LNCaP clone FGC (cell line): ENCODE measurements around the gene MRPL24.

Source experiments
- DNase-seq: peaks from one replicate; pipeline ENCODE4 v3.0.0-alpha.2; 2011; ENCODE audit warnings: low read depth
- H3K4me3 ChIP-seq: 2 replicates; pipeline ENCODE4 v1.5.1; 2011; ENCODE audit warnings: mild to moderate bottlenecking, low read depth, low read length, control low read depth
- TF ChIP-seq, protein P1 (sequence below): IDR thresholded peaks from 2 replicates; pipeline ENCODE4 v1.5.1; 2012; ENCODE audit warnings: mild to moderate bottlenecking; ENCODE audit not compliant: control insufficient read depth, insufficient read depth; ENCODE audit errors: extremely low read depth

The MRPL24 gene

DNA sequence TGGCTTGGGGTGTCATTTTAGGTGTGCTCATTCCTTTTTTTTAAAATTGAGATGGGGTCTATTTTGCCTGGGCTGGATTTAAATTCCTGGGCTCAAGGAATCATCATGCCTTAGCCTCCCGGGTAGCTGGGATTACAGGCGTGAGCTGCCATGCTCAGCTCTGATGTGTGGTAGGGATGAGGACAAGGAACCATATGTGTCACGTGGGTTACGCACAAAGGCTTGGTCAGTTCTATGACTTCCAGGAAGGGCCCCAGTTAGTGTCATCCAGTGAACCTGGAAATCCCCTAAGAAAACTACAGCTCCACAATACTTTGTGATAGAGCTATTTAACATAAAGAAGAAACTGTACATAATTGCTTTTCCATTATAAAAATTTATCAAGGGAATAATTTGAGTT lies 19.4 kb downstream of the MRPL24 start:
- TF ChIP-seq, protein P1, sequence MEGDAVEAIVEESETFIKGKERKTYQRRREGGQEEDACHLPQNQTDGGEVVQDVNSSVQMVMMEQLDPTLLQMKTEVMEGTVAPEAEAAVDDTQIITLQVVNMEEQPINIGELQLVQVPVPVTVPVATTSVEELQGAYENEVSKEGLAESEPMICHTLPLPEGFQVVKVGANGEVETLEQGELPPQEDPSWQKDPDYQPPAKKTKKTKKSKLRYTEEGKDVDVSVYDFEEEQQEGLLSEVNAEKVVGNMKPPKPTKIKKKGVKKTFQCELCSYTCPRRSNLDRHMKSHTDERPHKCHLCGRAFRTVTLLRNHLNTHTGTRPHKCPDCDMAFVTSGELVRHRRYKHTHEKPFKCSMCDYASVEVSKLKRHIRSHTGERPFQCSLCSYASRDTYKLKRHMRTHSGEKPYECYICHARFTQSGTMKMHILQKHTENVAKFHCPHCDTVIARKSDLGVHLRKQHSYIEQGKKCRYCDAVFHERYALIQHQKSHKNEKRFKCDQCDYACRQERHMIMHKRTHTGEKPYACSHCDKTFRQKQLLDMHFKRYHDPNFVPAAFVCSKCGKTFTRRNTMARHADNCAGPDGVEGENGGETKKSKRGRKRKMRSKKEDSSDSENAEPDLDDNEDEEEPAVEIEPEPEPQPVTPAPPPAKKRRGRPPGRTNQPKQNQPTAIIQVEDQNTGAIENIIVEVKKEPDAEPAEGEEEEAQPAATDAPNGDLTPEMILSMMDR = no peak
- DNase-seq = no peak
- no peak overlapping the region for H3K4me3 ChIP-seq

DNA sequence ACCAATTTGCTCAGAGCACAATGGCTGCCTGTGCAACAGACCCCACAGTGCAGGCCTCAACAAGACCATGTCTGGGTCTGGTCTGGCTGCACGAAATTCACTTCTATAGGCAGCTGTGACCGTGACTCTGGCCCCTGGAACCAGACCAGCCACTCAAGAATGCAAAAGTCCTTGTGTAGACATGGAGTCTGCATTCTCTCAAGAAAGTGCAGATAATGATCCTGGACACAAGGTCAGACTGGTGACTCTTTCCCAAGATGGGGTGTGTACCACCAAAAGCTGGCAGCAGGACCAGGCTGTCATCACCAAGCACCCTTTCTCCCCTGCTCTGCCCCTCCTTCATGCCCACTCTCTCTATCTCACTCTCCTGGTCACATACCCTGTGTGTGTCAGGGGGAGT lies 19.8 kb downstream of the MRPL24 start:
- no peak for DNase-seq
- TF ChIP-seq, protein P1 = no peak

DNA sequence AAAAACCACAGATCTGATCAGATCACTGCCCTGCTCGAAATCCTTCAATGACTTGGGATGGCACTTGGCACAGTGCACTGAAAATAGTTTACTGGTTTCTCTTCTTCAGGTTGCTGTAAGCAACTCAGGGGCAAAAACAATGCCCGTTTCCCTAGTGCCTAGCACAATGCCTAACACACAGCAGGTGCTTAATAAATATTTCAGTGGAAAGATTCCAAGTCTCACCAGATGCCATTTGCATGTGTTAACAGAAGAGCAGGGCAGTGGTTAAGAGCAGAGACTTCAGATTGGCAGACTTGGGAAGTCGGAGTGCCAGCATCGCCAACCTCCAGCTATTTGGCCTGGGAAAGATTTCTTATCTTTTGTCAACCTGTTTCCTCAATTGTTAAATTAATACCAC lies 23.5 kb downstream of the MRPL24 start:
- DNase-seq = no peak
- TF ChIP-seq, protein P1 = no peak

More for the DNA sequence above, 19.8 kb downstream of the MRPL24 start:
- no peak overlapping the region for H3K4me3 ChIP-seq

DNA sequence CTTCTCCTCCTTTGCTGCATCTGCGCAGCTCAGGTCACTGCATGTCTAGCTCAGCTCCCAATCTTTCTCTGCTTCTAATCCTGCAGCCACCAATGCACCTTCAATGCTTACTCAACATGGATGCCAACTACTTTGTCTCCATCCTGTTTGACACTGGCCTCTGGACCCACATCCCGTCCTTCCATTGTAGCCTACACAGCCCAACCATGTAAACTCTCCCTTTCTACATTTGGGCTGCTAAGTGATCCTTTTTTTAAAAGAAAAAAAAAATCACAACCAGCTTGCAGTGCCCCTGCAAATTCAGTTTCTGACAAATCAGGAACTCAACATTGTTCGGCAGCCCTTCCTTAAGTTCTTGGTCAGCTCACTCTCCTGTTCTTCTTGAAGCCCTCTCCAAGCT lies 26.1 kb downstream of the MRPL24 start:
- DNase-seq = no peak
- no peak overlapping the region for H3K4me3 ChIP-seq
- TF ChIP-seq, protein P1 = no peak

More for the DNA sequence above, 23.5 kb downstream of the MRPL24 start:
- H3K4me3 ChIP-seq = no peak overlapping the region

DNA sequence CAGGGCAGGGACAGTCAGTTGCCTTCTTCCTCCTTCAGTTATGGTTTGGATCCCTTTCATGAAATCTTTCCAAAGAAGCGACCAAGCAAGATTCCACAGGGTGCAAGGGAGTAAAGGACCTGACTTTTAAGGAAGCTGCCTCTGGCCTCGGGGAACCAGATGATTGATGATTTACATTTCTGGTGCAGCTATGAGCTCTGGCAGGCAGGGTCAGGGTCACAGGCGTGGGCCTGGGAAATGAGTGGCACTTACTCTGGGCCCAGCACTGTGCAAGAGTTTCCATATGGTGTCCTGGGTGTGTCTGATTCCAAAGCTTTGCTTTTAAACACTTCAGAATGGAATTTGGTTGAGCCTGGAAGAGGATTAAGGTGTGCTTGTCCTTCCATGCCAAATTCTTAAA lies 28.3 kb downstream of the MRPL24 start:
- TF ChIP-seq, protein P1 = no peak
- H3K4me3 ChIP-seq = no peak overlapping the region
- no peak for DNase-seq

DNA sequence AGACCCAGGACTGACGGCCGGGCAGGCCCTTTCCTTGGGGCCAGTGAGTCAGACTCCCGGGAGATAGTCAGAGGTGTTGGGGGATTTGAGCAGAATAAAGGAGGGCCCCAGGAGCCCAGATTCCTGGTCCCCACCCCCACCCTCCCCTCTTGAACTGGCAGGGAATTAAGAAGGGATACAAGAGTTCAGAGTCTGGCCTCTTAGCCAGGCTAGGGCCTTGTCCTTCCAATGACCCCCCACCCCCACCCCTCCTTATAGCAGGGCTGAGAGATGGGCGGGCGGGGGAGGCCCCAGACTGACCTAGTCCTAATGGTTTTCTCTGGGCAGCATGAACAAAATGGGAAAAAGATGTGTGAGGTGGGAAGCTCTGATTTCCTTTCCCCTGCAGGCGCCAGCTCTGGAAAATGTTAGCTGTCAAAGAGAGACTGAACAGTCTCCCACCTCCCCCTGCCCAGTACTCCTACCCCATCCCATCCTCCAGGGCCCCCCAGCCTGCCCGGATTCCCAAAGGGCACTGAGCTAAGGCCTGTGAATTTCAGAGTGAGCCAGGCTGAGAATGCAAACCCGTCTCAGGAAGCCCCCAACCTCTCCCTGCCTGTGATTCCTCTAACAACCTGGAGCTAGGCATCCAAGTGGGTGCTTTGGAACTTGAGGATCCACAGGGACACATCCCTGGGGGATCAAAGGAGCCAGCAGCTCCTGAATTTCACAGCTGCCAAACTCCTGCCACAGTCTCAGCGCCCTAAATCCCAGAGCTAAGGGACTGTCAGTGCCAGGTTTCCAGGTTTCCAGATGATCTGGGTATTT lies 29.7 kb downstream of the MRPL24 start:
- no peak overlapping the region for H3K4me3 ChIP-seq
- TF ChIP-seq, protein P1 = no peak
- DNase-seq = no peak
